T-helper 17 cell (primary cell): Measurements from ENCODE around the gene MGAT5. TPM values are rescaled to one million over a fixed set of nuclear protein-coding genes. Genes with fewer than 3 reads are reported as not detected.

ENCODE experiments used
- ATAC-seq: fragments of 150-1000 bp; cut with Tn5 transposase; 2 replicates; pipeline ENCODE4 v1.10.0; 2021; ENCODE audit warnings: mild to moderate bottlenecking, moderate library complexity
- DNase-seq, 3 donors: peaks; one replicate each; pipeline versions ENCODE4 v3.0.0 to v3.0.0-alpha.2; 2020 to 2021
- H3K9me3 ChIP-seq: one replicate; pipeline ENCODE4 v1.7.0; 2013; ENCODE audit warnings: low read length, mild to moderate bottlenecking; ENCODE audit not compliant: control insufficient read depth, poor library complexity, severe bottlenecking
- H3K27ac Mint-ChIP-seq: one replicate; pipeline ENCODE4 v1.8.0; 2022; ENCODE audit warnings: mild to moderate bottlenecking, moderate library complexity, mixed read lengths
- H3K27me3 Mint-ChIP-seq: one replicate; pipeline ENCODE4 v1.8.0; 2022; ENCODE audit warnings: mixed read lengths
- H3K36me3 Mint-ChIP-seq: one replicate; pipeline ENCODE4 v1.8.0; 2022; ENCODE audit warnings: low read depth, mixed read lengths
- H3K4me1 Mint-ChIP-seq: one replicate; pipeline ENCODE4 v1.8.0; 2022; ENCODE audit warnings: mild to moderate bottlenecking, mixed read lengths
- H3K4me3 Mint-ChIP-seq: one replicate; pipeline ENCODE4 v1.8.0; 2022; ENCODE audit warnings: mild to moderate bottlenecking, moderate library complexity, mixed read lengths
- total RNA-seq, 4 donors: library from RNA in 2 of 4; stranded (reverse) in 2 of 4; gene quantifications; one replicate each; pipeline ENCODE4 v1.2.3 and lab custom pipeline; 2022 to 2026

Gene MGAT5
- total RNA-seq, 2 donors from 2014 or later, result 120 to 127 TPM

DNA sequence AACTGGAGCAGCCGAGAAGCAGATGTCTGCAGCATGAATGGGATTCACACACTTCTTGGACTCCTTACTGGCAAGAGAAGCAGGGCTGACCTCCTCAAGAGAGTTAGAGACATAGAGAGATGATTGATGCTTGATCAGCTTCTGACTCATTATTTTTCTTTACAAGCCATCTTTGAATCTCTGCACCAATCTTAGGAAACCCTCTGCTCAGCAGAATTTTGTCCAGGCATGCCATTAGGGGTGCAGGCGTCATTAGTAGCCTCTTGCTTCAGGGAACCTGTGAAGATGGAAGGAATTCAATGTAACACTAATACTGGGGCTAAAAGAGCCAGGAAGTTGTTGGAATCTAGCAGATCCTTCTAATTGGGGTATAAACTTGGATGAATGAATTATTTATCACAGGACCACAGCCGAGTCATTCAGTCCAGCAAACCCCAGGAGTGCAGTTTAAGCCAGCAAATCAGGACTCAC is 151.8 kb downstream of the MGAT5 start:
- H3K4me3 Mint-ChIP-seq, result no peak overlapping the region
- H3K27me3 Mint-ChIP-seq, result no peaks in the 10 kb centered on the region
- peaks cover 59% of the 10 kb centered on the region for H3K4me1 Mint-ChIP-seq
- H3K36me3 Mint-ChIP-seq, result peaks cover 10% of the 10 kb centered on the region
- peak overlapping the region; percentile 93 for H3K27ac Mint-ChIP-seq
- H3K9me3 ChIP-seq, result no peaks in the 10 kb centered on the region
- DNase-seq, result no peak
- ATAC-seq, result no peak

DNA sequence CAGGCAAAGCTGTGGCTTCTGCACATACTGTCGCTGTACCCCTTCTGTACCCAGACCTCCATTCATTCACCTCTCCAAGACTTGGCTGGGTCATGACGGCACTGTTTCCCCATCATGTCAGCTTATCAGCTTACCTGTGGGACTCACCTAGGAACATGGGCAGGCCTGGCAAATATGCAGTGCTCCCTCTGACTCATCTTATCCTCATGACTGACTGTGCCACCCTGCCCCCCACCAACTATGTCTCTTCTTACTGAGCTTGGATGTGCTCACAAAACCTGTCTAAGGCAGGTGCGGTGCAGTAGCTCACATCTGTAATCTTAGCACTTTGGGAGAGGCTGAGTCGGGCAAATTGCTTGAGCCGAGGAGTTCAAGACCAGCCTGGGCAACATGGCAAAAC is 152.4 kb downstream of the MGAT5 start:
- Mint-ChIP-seq H3K27ac (peak overlapping the region; percentile 93), H3K36me3 (peaks cover 7% of the 10 kb centered on the region), H3K27me3 (no peaks in the 10 kb centered on the region), H3K4me3 (no peak overlapping the region), H3K4me1 (peaks cover 62% of the 10 kb centered on the region)
- DNase-seq (no peak), ATAC-seq (no peak)
- no peaks in the 10 kb centered on the region for H3K9me3 ChIP-seq

DNA sequence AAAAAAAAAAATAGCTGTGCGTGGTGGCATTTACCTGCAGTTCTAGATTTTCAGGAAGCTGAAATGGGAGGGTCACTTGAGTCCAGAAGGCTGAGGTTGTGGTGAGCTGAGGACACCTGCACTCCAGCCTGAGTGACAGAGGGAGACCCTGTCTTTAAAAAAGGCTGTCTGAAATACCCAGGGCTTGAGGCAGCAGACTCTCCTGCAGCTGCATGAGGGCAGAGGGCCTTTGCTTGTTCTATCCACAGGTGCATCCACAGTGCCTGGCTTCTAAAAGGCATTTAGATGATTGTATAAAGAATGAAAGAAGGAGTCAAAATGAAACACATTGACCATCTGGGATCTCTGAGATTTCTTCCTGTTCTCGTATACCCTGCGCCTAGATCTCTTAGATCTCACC is 152.9 kb downstream of the MGAT5 start:
- DNase-seq (no peak), ATAC-seq (no peak)
- Mint-ChIP-seq H3K27ac (peak overlapping the region; percentile 93), H3K4me3 (no peak overlapping the region), H3K36me3 (peaks cover 7% of the 10 kb centered on the region), H3K27me3 (no peaks in the 10 kb centered on the region), H3K4me1 (peaks cover 66% of the 10 kb centered on the region)
- H3K9me3 ChIP-seq, result no peaks in the 10 kb centered on the region

DNA sequence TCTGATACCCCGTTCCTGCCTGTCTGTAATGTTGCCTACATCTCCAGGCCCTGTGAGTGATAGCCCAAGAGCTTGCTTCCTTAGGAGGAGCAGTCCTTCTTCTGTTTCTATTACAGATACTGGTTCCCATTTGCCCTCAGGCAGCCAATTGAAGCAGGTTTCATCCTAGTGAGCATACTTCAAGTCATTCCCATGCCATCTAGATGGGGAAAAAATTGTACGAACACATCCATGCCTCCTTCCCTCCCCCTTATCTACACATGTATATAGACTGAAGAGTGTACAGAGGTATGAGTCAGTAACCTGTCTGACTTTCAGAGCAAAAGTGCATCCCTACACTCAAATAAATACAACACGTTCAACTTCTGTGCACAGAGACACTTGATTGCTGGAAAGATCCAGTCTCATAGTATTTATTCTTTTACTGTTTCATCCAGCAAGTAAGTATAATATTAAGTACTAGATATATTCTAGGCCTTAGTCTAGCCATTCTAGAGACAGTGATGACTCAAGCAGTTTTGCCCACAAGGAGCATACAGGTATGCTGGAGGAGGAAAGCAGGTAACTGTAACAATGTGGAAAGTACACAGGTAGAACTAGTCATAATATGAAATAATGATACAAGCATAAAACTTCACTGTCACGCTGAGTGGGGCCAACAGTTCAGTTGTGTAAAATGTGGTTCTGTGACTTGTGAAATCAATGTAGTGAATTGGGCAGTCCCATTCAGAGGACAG is 153.4 kb downstream of the MGAT5 start:
- ATAC-seq (no peak), DNase-seq (no peak)
- H3K4me1 Mint-ChIP-seq, result peaks cover 65% of the 10 kb centered on the region
- H3K27ac Mint-ChIP-seq, result peak overlapping the region; percentile 93
- no peaks in the 10 kb centered on the region for H3K27me3 Mint-ChIP-seq
- no peak overlapping the region for H3K4me3 Mint-ChIP-seq
- H3K9me3 ChIP-seq, result no peaks in the 10 kb centered on the region
- H3K36me3 Mint-ChIP-seq, result peaks cover 7% of the 10 kb centered on the region

DNA sequence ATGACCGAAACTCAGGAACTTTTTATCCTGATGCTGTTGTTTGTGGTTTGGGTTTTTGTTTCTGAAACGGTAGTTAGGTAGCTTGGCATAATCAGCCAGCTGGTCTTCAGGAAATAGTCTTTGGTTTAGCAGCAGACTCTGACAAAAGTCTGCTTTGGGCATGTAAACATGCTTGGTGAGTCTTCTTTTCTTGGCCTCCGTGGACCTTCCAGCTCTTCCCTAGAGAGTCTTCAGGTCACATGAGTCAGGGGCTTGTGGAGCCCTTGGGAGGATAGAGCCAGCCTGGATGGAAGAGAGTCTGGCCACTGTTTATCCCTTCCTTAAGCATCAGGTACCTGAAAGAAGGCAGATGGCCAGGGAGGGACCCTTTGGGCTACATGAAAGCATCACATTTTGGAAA is 154.5 kb downstream of the MGAT5 start:
- H3K27me3 Mint-ChIP-seq, result no peaks in the 10 kb centered on the region
- H3K9me3 ChIP-seq, result no peaks in the 10 kb centered on the region
- no peak for DNase-seq
- H3K36me3 Mint-ChIP-seq, result peaks cover 4% of the 10 kb centered on the region
- H3K27ac Mint-ChIP-seq, result peak overlapping the region; percentile 93
- no peak overlapping the region for H3K4me3 Mint-ChIP-seq
- ATAC-seq, result no peak
- H3K4me1 Mint-ChIP-seq, result peaks cover 62% of the 10 kb centered on the region

DNA sequence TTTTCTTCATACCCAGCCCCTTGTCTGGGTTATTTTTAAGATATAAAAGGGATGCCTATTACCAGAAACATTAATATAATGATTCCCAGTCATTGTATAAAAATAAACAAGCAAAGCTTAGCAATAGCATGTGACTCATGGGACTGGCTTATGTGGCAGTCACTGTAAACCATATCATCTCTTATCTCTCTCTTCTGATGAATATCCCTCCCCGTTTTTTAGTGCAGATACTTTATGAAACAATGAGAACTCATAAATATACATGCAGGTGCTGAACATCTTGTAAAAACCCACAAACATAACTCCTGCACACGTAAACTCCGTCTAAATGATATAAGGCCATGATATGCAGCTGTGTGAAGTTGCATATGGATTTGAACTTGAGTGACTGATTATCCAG is 154.9 kb downstream of the MGAT5 start:
- Mint-ChIP-seq H3K4me1 (peaks cover 58% of the 10 kb centered on the region), H3K36me3 (no peaks in the 10 kb centered on the region), H3K27me3 (no peaks in the 10 kb centered on the region), H3K27ac (peak overlapping the region; percentile 93), H3K4me3 (no peak overlapping the region)
- no peaks in the 10 kb centered on the region for H3K9me3 ChIP-seq
- no peak for DNase-seq
- ATAC-seq, result no peak

DNA sequence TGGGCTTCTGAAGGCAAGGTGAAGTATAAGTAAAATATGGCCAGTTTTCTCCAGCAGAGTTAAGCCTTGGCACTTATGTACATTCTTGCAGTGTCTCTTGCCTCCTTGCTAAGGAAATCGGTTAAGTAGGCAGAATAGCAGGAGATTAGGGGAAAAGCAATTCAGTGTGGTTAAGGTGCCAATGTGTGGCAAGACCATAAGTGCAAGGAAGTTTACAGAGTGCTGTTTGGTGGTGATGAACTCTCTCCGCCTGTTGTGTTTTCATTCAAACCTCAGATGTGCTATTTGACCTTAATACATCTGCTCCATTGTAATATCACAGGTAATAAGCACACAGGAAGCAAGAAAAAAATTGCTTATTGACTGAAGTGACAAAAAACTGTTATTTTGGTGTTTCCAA is 156.1 kb downstream of the MGAT5 start:
- H3K27me3 Mint-ChIP-seq, result no peaks in the 10 kb centered on the region
- H3K36me3 Mint-ChIP-seq, result no peaks in the 10 kb centered on the region
- DNase-seq, result no peak
- peaks cover 54% of the 10 kb centered on the region for H3K4me1 Mint-ChIP-seq
- no peaks in the 10 kb centered on the region for H3K9me3 ChIP-seq
- H3K4me3 Mint-ChIP-seq, result peak overlapping the region; percentile 47
- ATAC-seq, result peak; percentile 13
- peak overlapping the region; percentile 93 for H3K27ac Mint-ChIP-seq

DNA sequence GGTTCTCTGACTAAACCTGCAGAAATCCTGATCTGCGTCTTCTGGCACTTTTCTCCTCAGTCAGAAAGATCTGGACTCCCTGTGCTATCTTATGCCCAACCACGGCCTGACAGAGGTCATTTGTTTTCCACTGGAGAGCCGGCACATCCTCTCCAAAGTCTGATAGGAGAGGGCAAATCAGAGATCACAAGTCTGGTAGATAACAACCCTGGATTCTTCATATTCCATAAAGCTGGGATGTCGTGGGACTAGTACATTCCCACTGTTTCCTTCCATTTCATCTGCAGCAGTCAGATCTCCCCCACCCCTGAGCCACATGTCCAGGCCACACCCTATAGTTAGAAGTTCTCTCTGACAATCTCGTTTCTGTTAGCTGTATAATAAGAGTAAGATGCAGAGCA is 157.0 kb downstream of the MGAT5 start:
- Mint-ChIP-seq H3K27me3 (no peaks in the 10 kb centered on the region), H3K4me1 (peaks cover 57% of the 10 kb centered on the region), H3K36me3 (peaks cover 2% of the 10 kb centered on the region), H3K27ac (peak overlapping the region; percentile 93), H3K4me3 (peak overlapping the region; percentile 70)
- DNase-seq (no peak), ATAC-seq (no peak)
- H3K9me3 ChIP-seq, result no peaks in the 10 kb centered on the region

DNA sequence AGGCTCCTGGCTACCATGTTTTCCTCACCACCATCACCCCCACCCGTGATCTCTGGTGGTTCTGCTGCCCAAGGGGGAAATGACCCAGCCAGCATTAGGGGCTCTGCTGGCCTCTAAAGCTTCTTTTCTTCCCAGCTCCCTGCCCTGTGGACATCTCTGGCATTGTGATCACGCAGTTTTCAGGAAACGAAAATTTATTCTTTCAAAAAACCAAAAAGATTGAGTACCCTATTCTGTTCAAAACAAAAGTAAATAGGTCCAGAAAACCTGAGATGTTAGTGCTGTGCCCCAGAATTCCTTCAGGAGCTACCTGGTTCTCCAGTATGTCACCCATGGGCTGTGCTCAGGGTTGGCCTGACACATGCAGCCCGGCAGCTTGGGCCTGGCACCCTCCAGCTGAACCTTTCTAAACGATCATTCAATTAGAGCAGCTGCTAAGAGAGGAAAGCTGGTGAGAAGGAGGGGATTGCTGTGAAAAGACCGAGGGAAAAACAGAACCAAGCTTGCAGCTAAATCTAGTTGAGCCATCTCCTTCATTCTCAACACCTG is 157.5 kb downstream of the MGAT5 start:
- DNase-seq (no peak), ATAC-seq (peak; percentile 30)
- no peaks in the 10 kb centered on the region for H3K9me3 ChIP-seq
- H3K27me3 Mint-ChIP-seq, result no peaks in the 10 kb centered on the region
- peaks cover 3% of the 10 kb centered on the region for H3K36me3 Mint-ChIP-seq
- H3K27ac Mint-ChIP-seq, result peak overlapping the region; percentile 93
- H3K4me3 Mint-ChIP-seq, result peak overlapping the region; percentile 70
- H3K4me1 Mint-ChIP-seq, result peaks cover 56% of the 10 kb centered on the region

DNA sequence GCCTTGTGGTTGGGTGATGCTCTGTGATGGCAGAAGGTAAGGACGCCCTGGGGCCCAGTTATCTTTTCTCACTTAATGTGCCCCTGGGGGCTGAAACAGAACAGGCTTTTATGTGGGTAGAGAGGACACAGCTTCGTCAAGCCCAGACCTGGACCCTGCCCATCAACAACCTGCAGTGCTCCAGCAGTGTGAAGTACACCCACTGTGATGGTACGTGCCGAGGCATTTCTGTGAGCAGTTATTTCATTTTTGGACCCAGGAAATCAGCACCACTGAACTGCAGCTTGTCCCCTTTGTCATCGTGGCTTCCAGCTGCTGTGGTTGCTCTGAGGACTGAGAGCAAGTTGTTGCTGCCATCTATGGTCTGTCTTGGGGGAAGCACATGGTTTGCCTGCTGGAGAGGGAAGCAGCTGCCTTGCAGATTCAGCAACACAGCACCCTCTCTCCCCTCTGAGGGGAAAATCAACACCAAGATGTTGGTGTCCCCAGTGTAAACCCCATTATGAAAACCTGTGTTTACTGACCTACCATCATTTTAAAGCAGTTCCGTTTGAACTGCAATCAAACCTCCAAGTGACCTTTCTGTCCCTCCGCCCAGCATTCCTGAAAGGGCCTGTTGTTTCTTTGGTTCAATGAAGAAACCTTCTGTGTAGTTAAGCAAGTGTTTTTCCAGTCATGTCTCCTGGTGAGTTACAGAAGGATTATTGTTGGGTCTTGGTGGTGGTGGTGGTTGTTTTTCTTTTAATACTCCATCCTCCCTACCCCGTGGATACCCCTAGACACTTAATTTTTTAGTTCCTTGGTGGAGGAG is 158.2 kb downstream of the MGAT5 start:
- no peaks in the 10 kb centered on the region for H3K9me3 ChIP-seq
- ATAC-seq, result peak; percentile 90
- Mint-ChIP-seq H3K36me3 (peaks cover 3% of the 10 kb centered on the region), H3K4me1 (peaks cover 52% of the 10 kb centered on the region), H3K27ac (peak overlapping the region; percentile 93), H3K4me3 (peak overlapping the region; percentile 41), H3K27me3 (no peaks in the 10 kb centered on the region)
- peak; percentile 27 to 50 (median 45) for DNase-seq

DNA sequence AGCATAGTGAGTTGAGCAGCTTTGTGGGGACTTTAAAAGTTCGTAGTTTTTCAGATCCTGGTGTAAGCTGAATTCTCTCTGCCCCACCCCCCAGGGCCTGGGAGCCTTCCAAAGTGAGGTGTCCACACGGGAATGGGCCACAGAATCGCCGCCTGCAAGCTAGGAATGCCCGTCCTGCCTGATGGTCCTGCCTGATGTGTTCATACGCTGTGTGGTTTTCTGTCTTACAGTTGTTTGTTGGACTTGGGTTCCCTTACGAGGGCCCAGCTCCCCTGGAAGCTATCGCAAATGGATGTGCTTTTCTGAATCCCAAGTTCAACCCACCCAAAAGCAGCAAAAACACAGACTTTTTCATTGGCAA is 158.7 kb downstream of the MGAT5 start:
- H3K27ac Mint-ChIP-seq, result peak overlapping the region; percentile 93
- peaks cover 3% of the 10 kb centered on the region for H3K36me3 Mint-ChIP-seq

DNA sequence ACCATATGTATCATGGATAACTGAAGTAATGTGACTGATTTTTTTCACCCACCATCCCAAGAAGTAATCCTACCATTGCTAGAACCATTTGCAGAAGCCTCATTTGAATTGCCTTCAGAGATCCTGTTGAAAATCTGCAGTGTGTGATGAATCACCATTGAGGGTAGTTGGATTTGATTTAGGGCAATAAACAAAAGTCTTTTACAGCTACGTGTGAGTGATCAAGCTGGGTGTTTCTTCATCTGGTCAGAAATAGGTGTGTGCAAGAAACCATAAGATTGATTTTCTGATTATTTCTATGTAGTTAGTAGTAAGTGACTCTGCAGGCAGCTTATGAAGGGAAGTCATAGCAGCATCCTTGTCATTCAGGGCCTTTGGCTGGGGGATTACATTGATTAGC is 159.6 kb downstream of the MGAT5 start:
- Mint-ChIP-seq H3K36me3 (peaks cover 4% of the 10 kb centered on the region), H3K4me3 (no peak overlapping the region), H3K4me1 (peaks cover 40% of the 10 kb centered on the region), H3K27ac (peak overlapping the region; percentile 41), H3K27me3 (no peaks in the 10 kb centered on the region)
- ATAC-seq (no peak), DNase-seq (no peak)
- no peaks in the 10 kb centered on the region for H3K9me3 ChIP-seq

More for the DNA sequence above, 158.7 kb downstream of the MGAT5 start:
- peaks cover 48% of the 10 kb centered on the region for H3K4me1 Mint-ChIP-seq
- ATAC-seq (no peak), DNase-seq (no peak)
- H3K27me3 Mint-ChIP-seq, result no peaks in the 10 kb centered on the region
- no peaks in the 10 kb centered on the region for H3K9me3 ChIP-seq
- H3K4me3 Mint-ChIP-seq, result no peak overlapping the region

DNA sequence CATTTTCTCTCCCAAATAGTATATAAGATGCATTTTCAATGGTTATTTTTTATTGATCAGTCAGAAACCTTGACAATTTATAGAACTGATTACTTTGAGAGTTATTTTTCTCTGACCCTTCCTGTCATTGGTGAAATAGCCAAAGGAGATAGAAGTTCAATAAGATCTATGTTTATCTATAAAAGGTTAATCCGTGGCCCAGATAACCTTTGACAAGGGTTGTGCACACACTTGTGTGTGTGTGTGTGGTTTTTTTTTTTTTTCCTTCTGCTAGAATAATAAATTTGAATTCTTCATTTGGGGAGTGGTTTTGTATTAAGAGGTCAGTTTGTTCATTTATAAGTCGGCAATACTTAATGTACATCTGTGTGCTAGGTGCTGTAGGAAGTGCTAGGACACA is 160.0 kb downstream of the MGAT5 start:
- H3K9me3 ChIP-seq, result no peaks in the 10 kb centered on the region
- ATAC-seq (no peak), DNase-seq (no peak)
- H3K36me3 Mint-ChIP-seq, result peaks cover 5% of the 10 kb centered on the region
- peaks cover 36% of the 10 kb centered on the region for H3K4me1 Mint-ChIP-seq
- peak overlapping the region; percentile 41 for H3K27ac Mint-ChIP-seq
- H3K27me3 Mint-ChIP-seq, result no peaks in the 10 kb centered on the region
- no peak overlapping the region for H3K4me3 Mint-ChIP-seq
